HepG2 (cell line): ENCODE results near the gene PGAP3. TPM values are rescaled to one million over a fixed set of nuclear protein-coding genes. Genes with fewer than 3 reads are reported as not detected.

ENCODE experiments used
- CBX1 ChIP-seq: IDR thresholded peaks from one replicate; pipeline ENCODE4 v1.6.1; 2016; ENCODE audit warnings: antibody characterized with exemption, low read depth
- ERF ChIP-seq: IDR thresholded peaks from 2 replicates; pipeline ENCODE4 v1.6.1; 2018; ENCODE audit warnings: missing biosample characterization, missing genetic modification reagents
- HCFC1 ChIP-seq: fragments of 150-350 bp; IDR thresholded peaks from 2 replicates; pipeline ENCODE4 v1.6.1; 2014; ENCODE audit warnings: low read depth, low read length
- HMG20A ChIP-seq: IDR thresholded peaks from 2 replicates; pipeline ENCODE4 v1.6.1; 2016; ENCODE audit warnings: borderline replicate concordance
- HMG20B ChIP-seq: conservative IDR thresholded peaks from 2 replicates; pipeline ENCODE4 v1.6.1; 2016; ENCODE audit warnings: missing genetic modification reagents, missing compliant biosample characterization
- ISL2 ChIP-seq: sonication (generic); formaldehyde crosslinking; IDR thresholded peaks from 2 replicates; pipeline ENCODE4 v1.5.0; 2020; ENCODE audit warnings: missing genetic modification reagents
- KDM3A ChIP-seq: IDR thresholded peaks from 2 replicates; pipeline ENCODE4 v1.6.1; 2018; ENCODE audit warnings: low read depth, missing compliant biosample characterization
- MED1 ChIP-seq: sonication (generic); formaldehyde crosslinking; IDR thresholded peaks from 2 replicates; pipeline ENCODE4 v1.4.0; 2020; ENCODE audit warnings: missing genetic modification reagents
- MED8 ChIP-seq: sonication (generic); formaldehyde crosslinking; IDR thresholded peaks from 2 replicates; pipeline ENCODE4 v1.8.1; 2023; ENCODE audit warnings: mild to moderate bottlenecking, missing genetic modification reagents; ENCODE audit not compliant: insufficient replicate concordance
- MIXL1 ChIP-seq: IDR thresholded peaks from 2 replicates; pipeline ENCODE4 v1.6.1; 2016
- NFYC ChIP-seq: IDR thresholded peaks from 2 replicates; pipeline ENCODE4 v1.6.1; 2016; ENCODE audit warnings: missing genetic modification reagents, missing compliant biosample characterization
- PITX1 ChIP-seq: sonication (generic); formaldehyde crosslinking; IDR thresholded peaks from 2 replicates; pipeline ENCODE4 v1.5.1; 2020; ENCODE audit warnings: mild to moderate bottlenecking, missing genetic modification reagents
- RAD51 ChIP-seq: fragments of 450-650 bp; IDR thresholded peaks from 2 replicates; pipeline ENCODE4 v1.6.1; 2016; ENCODE audit warnings: borderline replicate concordance
- RBAK ChIP-seq: sonication (generic); formaldehyde crosslinking; IDR thresholded peaks from 2 replicates; pipeline ENCODE4 v1.5.1; 2020; ENCODE audit warnings: mild to moderate bottlenecking, missing genetic modification reagents
- RBM22 ChIP-seq: fragments of 200-400 bp; formaldehyde crosslinking; optimal IDR thresholded peaks from 2 replicates; pipeline ENCODE3; 2017; ENCODE audit warnings: mild to moderate bottlenecking, low read length, moderate library complexity
- RXRB ChIP-seq: IDR thresholded peaks from 2 replicates; pipeline ENCODE4 v1.6.1; 2016; ENCODE audit warnings: borderline replicate concordance, missing genetic modification reagents, missing compliant biosample characterization
- ZFP36L1 ChIP-seq: sonication (generic); formaldehyde crosslinking; IDR thresholded peaks from 2 replicates; pipeline ENCODE4 v1.8.0; 2022; ENCODE audit warnings: mild to moderate bottlenecking, missing genetic modification reagents, moderate library complexity
- ZNF138 ChIP-seq: sonication (generic); formaldehyde crosslinking; IDR thresholded peaks from 2 replicates; pipeline ENCODE4 v1.5.0; 2020; ENCODE audit warnings: mild to moderate bottlenecking, low read depth, missing genetic modification reagents
- ZNF296 ChIP-seq: sonication (generic); formaldehyde crosslinking; conservative IDR thresholded peaks from 2 replicates; pipeline ENCODE4 v1.5.0; 2020; ENCODE audit warnings: mild to moderate bottlenecking, missing genetic modification reagents
- ZNF383 ChIP-seq: sonication (generic); formaldehyde crosslinking; IDR thresholded peaks from 2 replicates; pipeline ENCODE4 v1.4.0; 2020; ENCODE audit warnings: missing genetic modification reagents, mild to moderate bottlenecking, borderline replicate concordance
- ZNF557 ChIP-seq: sonication (generic); formaldehyde crosslinking; IDR thresholded peaks from 2 replicates; pipeline ENCODE4 v1.4.0; 2020; ENCODE audit warnings: missing genetic modification reagents
- ZNF777 ChIP-seq: sonication (generic); formaldehyde crosslinking; IDR thresholded peaks from 2 replicates; pipeline ENCODE4 v1.4.0; 2020; ENCODE audit warnings: missing genetic modification reagents
- ZNF839 ChIP-seq: sonication (generic); formaldehyde crosslinking; IDR thresholded peaks from 2 replicates; pipeline ENCODE4 v1.4.0; 2020; ENCODE audit warnings: missing genetic modification reagents, mild to moderate bottlenecking, borderline replicate concordance
- ZZZ3 ChIP-seq: sonication (generic); formaldehyde crosslinking; IDR thresholded peaks from 2 replicates; pipeline ENCODE4 v1.4.0; 2020; ENCODE audit warnings: missing genetic modification reagents, mild to moderate bottlenecking, borderline replicate concordance
- polyA plus RNA-seq, 8 experiments: library from polyadenylated mRNA; depleted of rRNA in 3 of 8; stranded (reverse) in 7 of 8; unstranded in 1 of 8; fragments of >200 nt; fragmentation: Illumina TruSeq in 4 of 8; extraction: Trizol in 4 of 8; gene quantifications; 2 replicates each; pipeline versions ENCODE4 v1.2.1 to v1.2.3, GENCODE V29; 2011 to 2016; ENCODE audit warnings: low read depth in 4 of 8, missing spikeins in 1 of 8, mixed read lengths in 1 of 8; ENCODE audit not compliant: insufficient read depth in 1 of 8
- total RNA-seq, 5 experiments: library from RNA; depleted of rRNA; stranded (reverse); fragments of >200 nt; fragmentation: Illumina TruSeq; extraction: Trizol; gene quantifications; 2 replicates each; pipeline ENCODE4 v1.2.3, GENCODE V29; 2016; ENCODE audit warnings: low read depth in 1 of 5
- TF ChIP-seq, protein P1 (sequence below): IDR thresholded peaks from 2 replicates; pipeline ENCODE4 v1.6.1; 2016; ENCODE audit warnings: low read depth
- TF ChIP-seq, protein P2 (sequence below): sonication (generic); formaldehyde crosslinking; conservative IDR thresholded peaks from 2 replicates; pipeline ENCODE4 v1.4.0; 2020; ENCODE audit warnings: missing genetic modification reagents
- TF ChIP-seq, protein P3 (sequence below): IDR thresholded peaks from 2 replicates; pipeline ENCODE4 v1.6.1; 2012; ENCODE audit warnings: inconsistent platforms
- TF ChIP-seq, protein P4 (sequence below): IDR thresholded peaks from 2 replicates; pipeline ENCODE4 v1.6.1; 2016; ENCODE audit warnings: low read depth, borderline replicate concordance
- TF ChIP-seq, protein P5 (sequence below): sonication (generic); formaldehyde crosslinking; IDR thresholded peaks from 2 replicates; pipeline ENCODE4 v1.5.0; 2020; ENCODE audit warnings: missing genetic modification reagents, mild to moderate bottlenecking, borderline replicate concordance

PGAP3 gene
- total and polyA plus RNA-seq, 2 of the 13 experiments (the other 11 are each of a cell fraction or from before 2014, with no cell fraction given), result 11.9 to 14.6 TPM

DNA sequence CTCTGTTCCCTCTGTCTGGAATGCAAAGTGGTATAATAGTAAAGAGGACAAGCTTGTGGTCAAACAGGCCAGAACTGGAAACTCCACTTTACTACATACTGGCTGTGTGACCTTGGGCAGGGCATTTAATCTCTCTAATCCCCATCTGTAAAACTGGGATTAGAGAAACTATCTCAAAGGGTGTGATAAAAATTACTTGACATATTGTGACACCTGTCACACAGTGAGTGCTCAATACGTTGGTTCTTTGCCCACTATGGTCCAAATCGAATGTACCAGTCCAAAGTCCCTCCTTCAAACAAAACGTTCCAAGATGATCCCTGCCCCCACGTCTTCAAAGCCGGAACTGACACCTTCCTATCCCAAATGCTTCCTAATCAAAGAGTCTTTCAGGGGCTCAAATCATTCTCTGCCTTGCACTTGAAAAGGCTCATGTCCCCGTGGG, 734 bp downstream of the PGAP3 start (continued):
- TF ChIP-seq, protein P1, sequence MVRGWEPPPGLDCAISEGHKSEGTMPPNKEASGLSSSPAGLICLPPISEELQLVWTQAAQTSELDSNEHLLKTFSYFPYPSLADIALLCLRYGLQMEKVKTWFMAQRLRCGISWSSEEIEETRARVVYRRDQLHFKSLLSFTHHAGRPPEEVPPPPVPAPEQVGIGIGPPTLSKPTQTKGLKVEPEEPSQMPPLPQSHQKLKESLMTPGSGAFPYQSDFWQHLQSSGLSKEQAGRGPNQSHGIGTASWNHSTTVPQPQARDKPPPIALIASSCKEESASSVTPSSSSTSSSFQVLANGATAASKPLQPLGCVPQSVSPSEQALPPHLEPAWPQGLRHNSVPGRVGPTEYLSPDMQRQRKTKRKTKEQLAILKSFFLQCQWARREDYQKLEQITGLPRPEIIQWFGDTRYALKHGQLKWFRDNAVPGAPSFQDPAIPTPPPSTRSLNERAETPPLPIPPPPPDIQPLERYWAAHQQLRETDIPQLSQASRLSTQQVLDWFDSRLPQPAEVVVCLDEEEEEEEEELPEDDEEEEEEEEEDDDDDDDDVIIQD (CRISPR knock-in tag), result no peak
- TF ChIP-seq ZNF138 (no peak), ZFP36L1 (CRISPR knock-in tag) (no peak), HCFC1 (no peak), MED1 (CRISPR knock-in tag) (peak; percentile 51; the same call in 1 of the 2 replicates), CBX1 (no peak), PITX1 (peak; percentile 67; the same call in 1 of the 2 replicates), RAD51 (no peak), ERF (no peak; the same call in 1 of the 2 replicates), RBM22 (no peak), HMG20A (CRISPR knock-in tag) (peak; percentile 31; the same call in 1 of the 2 replicates), RBAK (no peak), ZZZ3 (no peak), MED8 (CRISPR knock-in tag) (peak; percentile 47), ZNF383 (CRISPR knock-in tag) (no peak), KDM3A (CRISPR knock-in tag) (no peak), ISL2 (peak; percentile 37; the same call in 1 of the 2 replicates), ZNF557 (CRISPR knock-in tag) (0 out of 2 replicates have a peak, but pooled peaks have one; percentile 20), ZNF296 (CRISPR knock-in tag) (no peak), ZNF839 (CRISPR knock-in tag) (no peak), NFYC (CRISPR knock-in tag) (no peak), HMG20B (CRISPR knock-in tag) (no peak), MIXL1 (peak; percentile 16; the same call in 1 of the 2 replicates), ZNF777 (no peak), RXRB (CRISPR knock-in tag) (peak; percentile 14; the same call in 1 of the 2 replicates)
- TF ChIP-seq, protein P2, sequence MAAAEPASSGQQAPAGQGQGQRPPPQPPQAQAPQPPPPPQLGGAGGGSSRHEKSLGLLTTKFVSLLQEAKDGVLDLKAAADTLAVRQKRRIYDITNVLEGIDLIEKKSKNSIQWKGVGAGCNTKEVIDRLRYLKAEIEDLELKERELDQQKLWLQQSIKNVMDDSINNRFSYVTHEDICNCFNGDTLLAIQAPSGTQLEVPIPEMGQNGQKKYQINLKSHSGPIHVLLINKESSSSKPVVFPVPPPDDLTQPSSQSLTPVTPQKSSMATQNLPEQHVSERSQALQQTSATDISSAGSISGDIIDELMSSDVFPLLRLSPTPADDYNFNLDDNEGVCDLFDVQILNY, result no peak
- TF ChIP-seq, protein P3, sequence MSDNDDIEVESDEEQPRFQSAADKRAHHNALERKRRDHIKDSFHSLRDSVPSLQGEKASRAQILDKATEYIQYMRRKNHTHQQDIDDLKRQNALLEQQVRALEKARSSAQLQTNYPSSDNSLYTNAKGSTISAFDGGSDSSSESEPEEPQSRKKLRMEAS, result no peak
- TF ChIP-seq, protein P4, sequence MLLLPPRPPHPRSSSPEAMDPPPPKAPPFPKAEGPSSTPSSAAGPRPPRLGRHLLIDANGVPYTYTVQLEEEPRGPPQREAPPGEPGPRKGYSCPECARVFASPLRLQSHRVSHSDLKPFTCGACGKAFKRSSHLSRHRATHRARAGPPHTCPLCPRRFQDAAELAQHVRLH (CRISPR knock-in tag), result no peak
- TF ChIP-seq, protein P5, sequence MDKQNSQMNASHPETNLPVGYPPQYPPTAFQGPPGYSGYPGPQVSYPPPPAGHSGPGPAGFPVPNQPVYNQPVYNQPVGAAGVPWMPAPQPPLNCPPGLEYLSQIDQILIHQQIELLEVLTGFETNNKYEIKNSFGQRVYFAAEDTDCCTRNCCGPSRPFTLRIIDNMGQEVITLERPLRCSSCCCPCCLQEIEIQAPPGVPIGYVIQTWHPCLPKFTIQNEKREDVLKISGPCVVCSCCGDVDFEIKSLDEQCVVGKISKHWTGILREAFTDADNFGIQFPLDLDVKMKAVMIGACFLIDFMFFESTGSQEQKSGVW, result no peak; the same call in 1 of the 2 replicates
